ENCODE data around the gene RAPGEF2. TPM values are rescaled to one million over a fixed set of nuclear protein-coding genes. Genes with fewer than 3 reads are reported as not detected.

RAPGEF2 gene
- total and polyA plus RNA-seq, 10 of the 15 experiments (the other 5 are each of a cell fraction or from before 2014, with no cell fraction given): 0.31 to 24.0 (median 2.9) TPM

- WGBS (ENCODE audit: insufficient coverage, insufficient replicate concordance, low lambda C conversion rate, missing lambda C conversion rate): 100% methylated on average over 3 of the region's 3 CpGs
- no peaks in the 10 kb centered on the region for H3K79me2 ChIP-seq (ENCODE audit: control insufficient read depth, insufficient read depth, low read length)
- CTCF ChIA-PET: no interaction called here
- RAD21 ChIA-PET (ENCODE audit: unreplicated experiment): no interaction called here
- no peaks in the 10 kb centered on the region for H3K9me3 ChIP-seq (replicated peaks; ENCODE audit: control insufficient read depth, insufficient read depth, low read length)
- no peaks in the 10 kb centered on the region for H3K27me3 ChIP-seq (replicated peaks in 1 of 2; ENCODE audit: control insufficient read depth in 2 of 2, insufficient read depth in 2 of 2, low read length in 1 of 2)
- H3K4me3 ChIP-seq: no peak overlapping the region
- H3K36me3 ChIP-seq (ENCODE audit: control insufficient read depth in 2 of 2, insufficient read depth in 2 of 2, low read length in 1 of 2): peaks cover 2 to 28% of the 10 kb centered on the region in 2 experiments
- DNase-seq (ENCODE audit: low read depth, low spot score) (no peak), ATAC-seq (no peak), FAIRE-seq (no peak)
- H3K27ac ChIP-seq (ENCODE audit: control insufficient read depth, insufficient read depth): no peak overlapping the region
- SMC1A ChIA-PET (ENCODE audit: uncharacterized antibody, unreplicated experiment): no interaction called here
- H2AFZ ChIP-seq (ENCODE audit: control insufficient read depth, low read depth, low read length): no peak overlapping the region
- H3K9ac ChIP-seq (ENCODE audit: control insufficient read depth, insufficient read depth, low read length): no peak overlapping the region
- in situ Hi-C loops (cut with MboI) (no loop called here), intact Hi-C loops (cut with micrococcal nuclease; ENCODE audit: unreplicated experiment) (no loop called here)
- TF ChIP-seq CEBPB (IDR thresholded peaks at IDR 0.05; ENCODE audit: borderline replicate concordance in 1 of 2, low read depth in 2 of 2, low read length in 2 of 2): no peak
- POLR2A ChIA-PET: no interaction called here
- BruUV-seq (replicated peaks): no TSS peak
- H4K20me1 ChIP-seq (ENCODE audit: control insufficient read depth, insufficient read depth): no peaks in the 10 kb centered on the region
- no peaks in the 10 kb centered on the region for H3K4me1 ChIP-seq (ENCODE audit: control insufficient read depth, insufficient read depth, low read length)
- no peak overlapping the region for H3K4me2 ChIP-seq (ENCODE audit: control insufficient read depth, insufficient read depth)
Measured at GRCh38 chr4:159355466-159355865, 252.6 kb downstream of the RAPGEF2 start.

- ChIA-PET SMC1A (ENCODE audit: uncharacterized antibody, unreplicated experiment) (no interaction called here), CTCF (interaction anchor here (0.9 kb wide), 1 partner anchor 39 kb away, joined by 3 read pairs; no protein-coding TSS in a partner anchor), POLR2A (no interaction called here), RAD21 (ENCODE audit: unreplicated experiment) (no interaction called here)
- H3K27me3 ChIP-seq (replicated peaks in 1 of 2; ENCODE audit: control insufficient read depth in 2 of 2, insufficient read depth in 2 of 2, low read length in 1 of 2): no peaks in the 10 kb centered on the region
- ATAC-seq (no peak), FAIRE-seq (no peak), DNase-seq (ENCODE audit: low read depth, low spot score) (no peak)
- H3K9me3 ChIP-seq (replicated peaks; ENCODE audit: control insufficient read depth, insufficient read depth, low read length): no peaks in the 10 kb centered on the region
- H4K20me1 ChIP-seq (ENCODE audit: control insufficient read depth, insufficient read depth): no peaks in the 10 kb centered on the region
- no peak overlapping the region for H3K27ac ChIP-seq (ENCODE audit: control insufficient read depth, insufficient read depth)
- intact Hi-C loops (cut with micrococcal nuclease; ENCODE audit: unreplicated experiment): no loop called here
- no peaks in the 10 kb centered on the region for H3K4me1 ChIP-seq (ENCODE audit: control insufficient read depth, insufficient read depth, low read length)
- H3K4me2 ChIP-seq (ENCODE audit: control insufficient read depth, insufficient read depth): no peak overlapping the region
- no peaks in the 10 kb centered on the region for H3K79me2 ChIP-seq (ENCODE audit: control insufficient read depth, insufficient read depth, low read length)
- peaks cover 2 to 25% of the 10 kb centered on the region in 2 experiments for H3K36me3 ChIP-seq (ENCODE audit: control insufficient read depth in 2 of 2, insufficient read depth in 2 of 2, low read length in 1 of 2)
- H3K9ac ChIP-seq (ENCODE audit: control insufficient read depth, insufficient read depth, low read length): no peak overlapping the region
- no TSS peak for BruUV-seq (replicated peaks)
- no peak overlapping the region for H3K4me3 ChIP-seq
- in situ Hi-C loops (cut with MboI): no loop called here
- 97% methylated on average over 8 of the region's 8 CpGs for WGBS (ENCODE audit: insufficient coverage, insufficient replicate concordance, low lambda C conversion rate, missing lambda C conversion rate)
- no peak overlapping the region for H2AFZ ChIP-seq (ENCODE audit: control insufficient read depth, low read depth, low read length)
- TF ChIP-seq NFIC (IDR thresholded peaks at IDR 0.05; ENCODE audit: low read depth, low read length) (no peak), ETV6 (conservative IDR thresholded peaks at IDR 0.05 in 1 of 2, IDR thresholded peaks at IDR 0.05 in 1 of 2; ENCODE audit: borderline replicate concordance in 1 of 2, low read depth in 1 of 2) (no peak), HSF1 (IDR thresholded peaks at IDR 0.05; ENCODE audit: low read depth, low read length) (no peak), KAT2A (conservative IDR thresholded peaks at IDR 0.05; ENCODE audit: control insufficient read depth, low read depth, low read length) (no peak), SKIL (IDR thresholded peaks at IDR 0.05; ENCODE audit: low read depth, poor library complexity, severe bottlenecking) (no peak), ZNF24 (IDR thresholded peaks at IDR 0.05) (no peak), CTCF (IDR thresholded peaks at IDR 0.05 in 2 of 3, conservative IDR thresholded peaks at IDR 0.05 in 1 of 3; ENCODE audit: control insufficient read depth in 2 of 3, extremely low read depth in 1 of 3, insufficient read depth in 1 of 3, low read depth in 3 of 3, low read length in 3 of 3) (no peak), SUPT20H (IDR thresholded peaks at IDR 0.05; ENCODE audit: borderline replicate concordance, control insufficient read depth, low read depth, low read length) (no peak), E2F4 (IDR thresholded peaks at IDR 0.05; ENCODE audit: low read depth, low read length) (no peak)
Measured at GRCh38 chr4:159357350-159357749, 254.5 kb downstream of the RAPGEF2 start.
